ENCODE data around the gene TMC8. TPM values are rescaled to one million over a fixed set of nuclear protein-coding genes. Genes with fewer than 3 reads are reported as not detected.

Gene TMC8
- total and polyA plus RNA-seq, 2 experiments from 2014 or later, result 1.2 to 1.3 TPM

GRCh38 chr17:78095035-78095434, 35.5 kb upstream of the TMC8 start:
- H3K27ac ChIP-seq (ENCODE audit: low read depth), result no peak overlapping the region
- Mint-ChIP-seq H3K27ac (no peak overlapping the region), H3K36me3 (ENCODE audit: low read depth) (peaks cover 94% of the 10 kb centered on the region)

More at GRCh38 chr17:78095035-78095434, 35.5 kb upstream of the TMC8 start:
- Histone ChIP-seq H3K4me1 (ENCODE audit: insufficient read depth) (no peaks in the 10 kb centered on the region), H2AFZ (no peak overlapping the region), H3K79me2 (replicated peaks; ENCODE audit: insufficient read depth) (no peaks in the 10 kb centered on the region), H3K9me2 (ENCODE audit: insufficient read depth) (no peaks in the 10 kb centered on the region), H3K4me3 (no peak overlapping the region), H3K36me3 (ENCODE audit: insufficient read depth) (peaks cover 26% of the 10 kb centered on the region), H4K20me1 (replicated peaks; ENCODE audit: insufficient read depth) (peaks cover 3% of the 10 kb centered on the region; the same call in 1 of the 2 replicates), H3K27me3 (ENCODE audit: insufficient read depth) (no peaks in the 10 kb centered on the region), H3K4me2 (no peak overlapping the region), H3F3A (replicated peaks; ENCODE audit: low read depth) (no peaks in the 10 kb centered on the region)
- no peak for ATAC-seq
- DNase-seq (ENCODE audit: low spot score), result no peak
- H3K9me3 Mint-ChIP-seq, result peaks cover 13% of the 10 kb centered on the region
- H3K27me3 Mint-ChIP-seq (ENCODE audit: insufficient read depth, low read depth, poor library complexity), result peaks cover 3% of the 10 kb centered on the region
- no peaks in the 10 kb centered on the region for H3K4me1 Mint-ChIP-seq
- no peak overlapping the region for H3K4me3 Mint-ChIP-seq
- TF ChIP-seq ZNF331 (CRISPR knock-in tag; IDR thresholded peaks at IDR 0.05; ENCODE audit: low read depth) (no peak), CREB1 (CRISPR knock-in tag; IDR thresholded peaks at IDR 0.05; ENCODE audit: low read depth) (no peak), JUNB (IDR thresholded peaks at IDR 0.05; ENCODE audit: unreplicated experiment) (no peak), ZNF114 (CRISPR knock-in tag; IDR thresholded peaks at IDR 0.05) (no peak), EZH2phosphoT487 (IDR thresholded peaks at IDR 0.05; ENCODE audit: unreplicated experiment) (no peak), ZNF462 (CRISPR knock-in tag; IDR thresholded peaks at IDR 0.05) (no peak), STAT1 (IDR thresholded peaks at IDR 0.05; ENCODE audit: unreplicated experiment) (no peak), REST (IDR thresholded peaks at IDR 0.05; ENCODE audit: unreplicated experiment) (no peak)

All from GM23338 (cell line).